ENCODE data around the gene KNCN. TPM values are rescaled to one million over a fixed set of nuclear protein-coding genes. Genes with fewer than 3 reads are reported as not detected.

The KNCN gene
- total RNA-seq, 1 donor from 2014 or later: not detected

- peaks cover under 1% of the 10 kb centered on the region for H3K4me1 ChIP-seq
- TF ChIP-seq CTCF (IDR thresholded peaks at IDR 0.05): no peak
- no peak overlapping the region for H3K27ac ChIP-seq
- ATAC-seq (no peak), DNase-seq (peak; percentile 21)
- H3K27me3 ChIP-seq (ENCODE audit: low read depth): peaks cover 20% of the 10 kb centered on the region
- H3K9me3 ChIP-seq: no peaks in the 10 kb centered on the region
- no peaks in the 10 kb centered on the region for H3K36me3 ChIP-seq
- H3K4me3 ChIP-seq: no peak overlapping the region
- intact Hi-C loops (cut with DNase I): no loop called here
These were observed 35.1 kb downstream of the KNCN start for GRCh38 chr1:46516200-46516950.

- Histone ChIP-seq H3K36me3 (no peaks in the 10 kb centered on the region), H3K4me3 (no peak overlapping the region), H3K9me3 (no peaks in the 10 kb centered on the region), H3K4me1 (no peaks in the 10 kb centered on the region), H3K27me3 (ENCODE audit: low read depth) (peaks cover 20% of the 10 kb centered on the region), H3K27ac (no peak overlapping the region)
- ATAC-seq (no peak), DNase-seq (peak; percentile 23)
- intact Hi-C loops (cut with DNase I): no loop called here
- TF ChIP-seq CTCF (IDR thresholded peaks at IDR 0.05): no peak
These were observed 35.9 kb downstream of the KNCN start for GRCh38 chr1:46515576-46515975.

- Histone ChIP-seq H3K4me1 (no peaks in the 10 kb centered on the region), H3K36me3 (no peaks in the 10 kb centered on the region), H3K9me3 (no peaks in the 10 kb centered on the region), H3K27me3 (ENCODE audit: low read depth) (peaks cover 18% of the 10 kb centered on the region), H3K4me3 (no peak overlapping the region), H3K27ac (no peak overlapping the region)
- ATAC-seq (no peak), DNase-seq (no peak)
- no peak for TF ChIP-seq CTCF (IDR thresholded peaks at IDR 0.05)
- intact Hi-C loops (cut with DNase I): no loop called here
These were observed 37.9 kb downstream of the KNCN start for GRCh38 chr1:46513536-46513935.

GRCh38 chr1:46512792-46513190, 38.7 kb downstream of the KNCN start:
- no peak overlapping the region for H3K27ac ChIP-seq
- no peaks in the 10 kb centered on the region for H3K4me1 ChIP-seq
- no peak for TF ChIP-seq CTCF (IDR thresholded peaks at IDR 0.05)
- H3K4me3 ChIP-seq: no peak overlapping the region
- peaks cover 14% of the 10 kb centered on the region for H3K27me3 ChIP-seq (ENCODE audit: low read depth)
- intact Hi-C loops (cut with DNase I): no loop called here
- no peak for DNase-seq
- no peak for ATAC-seq
- no peaks in the 10 kb centered on the region for H3K36me3 ChIP-seq
- no peaks in the 10 kb centered on the region for H3K9me3 ChIP-seq

- Histone ChIP-seq H3K27ac (no peak overlapping the region), H3K4me1 (no peaks in the 10 kb centered on the region), H3K9me3 (no peaks in the 10 kb centered on the region), H3K27me3 (ENCODE audit: low read depth) (peaks cover 11% of the 10 kb centered on the region), H3K36me3 (no peaks in the 10 kb centered on the region), H3K4me3 (no peak overlapping the region)
- no peak for TF ChIP-seq CTCF (IDR thresholded peaks at IDR 0.05)
- ATAC-seq (no peak), DNase-seq (no peak)
- intact Hi-C loops (cut with DNase I): no loop called here
These were observed 39.2 kb downstream of the KNCN start for GRCh38 chr1:46512135-46512791.

Measured in lower lobe of right lung (tissue), 2 donors.